Stimulated activated CD4-positive, alpha-beta T cell treated with anti-CD3 and anti-CD28 coated beads, TNF-alpha, amount 100 ng/mL, for 24 hours (primary cell): ENCODE measurements around the gene UCN.
"Not testable (repeated sequence)": the region's sequence is repeated elsewhere in the genome, so short reads cannot be mapped to it uniquely, and the experiment has no call there.

ENCODE experiments used
- DNase-seq, 3 experiments: peaks; one replicate each; pipeline ENCODE4 v3.0.0-alpha.2; 2020; ENCODE audit warnings: low read depth in 3 of 3

The UCN gene, protein sequence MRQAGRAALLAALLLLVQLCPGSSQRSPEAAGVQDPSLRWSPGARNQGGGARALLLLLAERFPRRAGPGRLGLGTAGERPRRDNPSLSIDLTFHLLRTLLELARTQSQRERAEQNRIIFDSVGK

DNA sequence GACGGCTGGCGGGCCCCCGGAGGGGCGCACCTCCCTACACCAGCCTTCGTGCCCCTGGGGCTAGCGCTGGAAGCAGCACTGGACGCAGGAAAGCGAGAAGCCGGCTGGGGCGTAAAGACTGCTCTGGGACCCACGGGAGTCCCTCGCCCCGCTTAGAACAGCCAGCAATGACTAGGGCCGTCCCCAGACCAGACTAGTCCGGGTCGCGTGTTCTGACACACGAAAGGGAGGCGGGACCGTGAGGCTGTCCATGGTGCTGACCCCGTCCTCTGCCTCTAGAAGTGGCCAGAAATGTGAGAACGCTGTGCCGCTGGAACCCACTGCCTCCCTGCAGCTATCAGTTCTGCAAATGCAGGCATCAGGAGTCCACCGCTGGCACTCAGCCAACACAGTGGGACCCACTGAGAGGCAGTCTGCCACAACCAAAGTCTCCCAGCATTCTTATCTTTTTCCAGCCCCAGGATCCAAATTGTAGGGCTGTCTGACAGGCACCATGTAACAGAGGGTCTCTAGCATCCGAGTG is at the start of gene UCN:
TSS of gene UCN (minus strand) at position 87 of the 523 bp plus-strand sequence. CDS start 550 bp downstream, outside the sequence.
- no peak for DNase-seq

DNA sequence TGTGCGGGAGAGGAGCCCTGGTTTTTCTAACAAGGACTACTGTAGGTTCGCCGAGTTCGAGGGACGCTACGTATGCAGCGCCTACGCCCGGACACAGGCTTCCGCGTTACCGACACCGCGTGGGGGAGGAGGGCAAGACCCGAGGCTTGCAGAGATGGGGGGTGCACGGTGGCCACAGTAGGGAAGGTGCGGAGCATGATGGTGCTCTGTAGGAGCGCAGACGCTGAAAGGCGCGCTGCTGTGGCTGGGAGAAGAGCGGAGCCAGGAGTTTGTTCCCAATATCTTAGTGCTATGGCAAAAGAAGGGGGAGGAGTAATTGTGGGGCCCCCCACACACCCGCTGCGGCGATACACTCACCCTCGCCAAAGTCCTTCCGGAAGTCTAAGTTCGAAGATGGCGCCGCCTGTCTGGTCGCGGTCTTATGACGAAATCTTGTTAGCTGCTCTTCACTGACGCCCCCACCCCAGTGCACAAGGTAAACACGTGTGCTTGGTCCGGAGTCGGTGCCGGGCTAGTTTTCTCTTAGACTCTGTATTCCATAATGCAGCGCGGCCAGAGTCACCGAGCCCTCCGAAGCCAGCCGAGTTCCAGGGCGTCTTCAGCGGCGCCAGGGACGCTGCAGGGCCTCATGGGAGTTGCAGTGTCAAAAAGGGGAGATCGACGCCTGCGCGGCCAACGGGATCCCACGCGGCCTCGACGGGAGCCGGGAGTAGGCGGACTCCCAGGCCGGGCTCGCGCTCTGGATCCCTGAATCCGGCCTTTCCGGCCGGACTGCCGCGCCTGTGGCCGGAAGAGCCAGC is 48.3 kb upstream of the UCN start, which contains the start of gene GTF3C2:
TSS of gene GTF3C2 (minus strand) at position 383 of the 800 bp plus-strand sequence. CDS start 13,210 bp downstream, outside the sequence.
- peak; percentile 84 to 94 (median 91) for DNase-seq

DNA sequence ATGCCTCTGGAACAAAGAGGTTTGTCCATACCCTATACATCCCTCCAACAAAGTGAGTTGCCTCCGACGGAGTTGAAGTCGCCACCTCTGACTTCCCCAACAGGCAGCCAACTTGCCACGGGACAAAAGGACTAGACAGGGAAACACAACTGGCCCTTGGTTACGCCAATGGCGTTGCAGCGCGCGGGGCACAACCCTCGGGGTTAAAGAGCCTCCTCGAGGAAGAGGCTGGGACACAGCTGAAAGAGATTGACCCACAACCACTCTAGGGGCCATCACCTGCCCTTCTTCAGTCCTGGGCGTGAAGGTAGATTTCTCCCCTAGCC is 47.8 kb upstream of the UCN start:
- peak in 1 of 3 experiments; percentile 38 for DNase-seq

DNA sequence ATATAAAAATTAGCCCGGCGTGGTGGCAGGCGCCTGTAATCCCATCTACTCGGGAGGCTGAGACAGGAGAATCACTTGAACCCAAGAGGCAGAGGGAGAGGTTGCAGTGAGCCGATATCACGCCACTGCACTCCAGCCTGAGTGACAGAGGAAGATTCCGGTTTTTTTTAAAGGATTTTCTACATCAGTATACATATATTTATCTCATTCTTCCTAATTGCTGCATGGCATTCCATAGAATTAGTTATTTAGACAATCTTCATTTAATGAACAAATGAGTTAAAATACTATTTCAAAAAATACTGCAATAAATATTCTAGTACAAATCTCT is 46.3 kb upstream of the UCN start:
- DNase-seq: no peak

DNA sequence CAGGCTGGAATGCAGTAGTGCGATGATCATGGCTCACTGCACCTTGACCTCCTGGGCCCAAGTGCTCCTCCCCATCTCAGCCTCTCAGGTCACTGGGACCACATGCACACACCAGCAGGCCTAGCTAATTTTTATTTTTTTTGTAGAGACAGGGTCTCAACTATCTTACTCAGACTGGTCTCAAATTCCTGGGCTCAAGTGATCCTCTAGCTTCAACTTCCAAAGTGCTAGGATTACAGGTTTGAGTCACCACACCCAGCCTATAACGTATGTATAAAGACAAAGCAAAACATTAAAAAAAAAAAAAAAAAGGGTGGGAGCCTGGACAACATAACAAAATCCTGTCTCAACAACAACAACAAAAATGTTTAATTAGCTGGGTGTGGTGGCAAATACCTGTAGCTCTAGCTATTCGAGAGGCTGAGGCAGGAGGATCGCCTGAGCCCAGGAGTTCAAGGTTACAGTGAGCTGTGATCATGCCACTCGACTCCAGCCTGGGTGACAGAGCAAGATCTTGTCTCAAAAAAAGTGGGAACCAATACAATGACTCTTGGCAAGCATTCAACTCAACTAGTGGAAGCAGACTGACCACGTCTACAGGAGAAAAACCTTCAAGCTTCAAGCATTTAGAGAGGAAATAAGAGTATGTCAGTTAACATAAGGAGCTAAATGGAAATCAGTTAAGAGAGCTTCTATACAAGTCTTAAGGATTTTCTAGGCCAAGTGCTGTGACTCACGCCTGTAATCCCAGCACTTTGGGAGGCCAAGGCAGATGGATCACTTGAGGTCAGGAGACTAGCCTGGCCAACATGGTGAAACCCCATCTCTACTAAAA is 45.7 kb upstream of the UCN start:
- DNase-seq: no peak

DNA sequence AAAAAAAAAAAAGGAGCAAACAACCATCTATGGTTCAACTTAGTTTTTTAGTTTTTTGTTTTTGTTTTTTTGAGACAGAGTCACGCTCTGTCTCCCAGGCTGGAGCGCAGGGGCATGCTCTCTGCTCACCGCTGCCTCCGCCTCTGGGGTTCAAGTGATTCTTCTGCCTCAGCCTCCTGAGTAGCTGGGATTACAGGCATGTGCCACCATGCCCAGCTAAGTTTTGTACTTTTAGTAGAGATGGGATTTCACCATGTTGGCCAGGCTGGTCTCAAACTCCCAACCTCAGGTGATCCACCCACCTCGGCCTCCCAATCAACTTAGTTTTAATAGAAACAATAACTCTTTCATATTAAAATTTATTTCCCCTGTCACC is 45.1 kb upstream of the UCN start:
- DNase-seq: not testable (repeated sequence)

DNA sequence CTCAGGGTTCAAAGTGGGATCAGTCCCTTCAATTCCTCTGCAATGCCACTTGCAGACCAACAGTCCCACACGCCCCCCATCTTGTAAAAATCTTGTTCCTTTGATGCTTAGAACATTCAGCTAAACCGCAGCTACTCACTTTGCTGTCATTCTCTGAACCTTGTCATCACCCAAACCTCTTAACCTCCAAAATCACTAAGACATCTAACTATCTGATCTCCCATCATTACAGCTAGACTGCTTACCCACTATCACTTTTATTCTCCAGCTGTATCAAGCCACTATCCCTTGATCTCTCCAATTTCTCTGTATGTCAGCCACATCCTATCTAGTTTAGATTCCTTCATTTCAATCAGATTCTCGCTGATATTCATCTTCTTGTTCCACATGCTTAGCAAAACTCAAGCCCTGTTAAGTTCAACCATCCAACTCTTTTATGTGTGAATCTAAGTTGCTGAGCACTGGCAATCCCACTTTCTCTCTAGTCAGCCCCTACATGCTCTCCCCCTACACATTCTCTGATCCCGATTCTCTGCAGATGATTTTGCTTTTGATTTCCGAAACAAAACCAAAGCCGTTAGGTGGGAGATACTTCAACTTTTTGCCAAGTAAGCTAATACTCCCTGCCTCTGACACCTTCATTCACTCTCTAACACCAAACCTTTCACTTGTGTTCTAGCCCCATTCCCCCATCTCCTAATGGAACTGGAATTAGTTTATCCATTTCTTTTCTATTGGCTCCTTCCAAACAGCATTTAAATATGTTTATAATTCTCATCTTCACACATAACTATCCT is 43.8 kb upstream of the UCN start:
- no peak for DNase-seq

DNA sequence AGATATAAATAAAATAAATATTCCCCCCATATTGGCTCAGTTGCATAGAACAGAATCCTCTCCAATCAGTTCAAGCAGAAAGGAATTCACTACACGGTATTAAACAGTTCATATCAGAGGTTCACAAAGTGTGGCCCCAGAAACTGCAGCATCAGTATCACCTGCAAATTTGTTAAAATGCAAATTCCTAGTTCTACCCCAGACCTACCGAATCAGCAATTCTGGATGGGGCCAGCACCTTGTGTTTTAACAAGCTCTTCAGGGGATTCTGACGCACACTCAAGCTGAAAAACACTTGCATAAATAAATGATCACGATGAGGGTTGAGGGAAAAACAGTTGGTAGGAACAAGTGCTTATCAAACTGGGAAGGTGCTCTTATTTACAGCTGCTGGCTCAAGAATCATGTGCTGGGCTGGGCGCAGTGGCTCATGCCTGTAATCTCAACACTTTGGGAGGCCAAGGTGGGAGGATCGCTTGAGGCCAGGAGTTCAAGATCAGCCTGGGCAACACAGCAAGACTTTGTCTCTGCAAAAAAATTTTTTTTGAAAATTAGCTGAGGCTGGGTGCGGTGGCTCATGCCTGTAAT is 42.0 kb upstream of the UCN start:
- no peak for DNase-seq

DNA sequence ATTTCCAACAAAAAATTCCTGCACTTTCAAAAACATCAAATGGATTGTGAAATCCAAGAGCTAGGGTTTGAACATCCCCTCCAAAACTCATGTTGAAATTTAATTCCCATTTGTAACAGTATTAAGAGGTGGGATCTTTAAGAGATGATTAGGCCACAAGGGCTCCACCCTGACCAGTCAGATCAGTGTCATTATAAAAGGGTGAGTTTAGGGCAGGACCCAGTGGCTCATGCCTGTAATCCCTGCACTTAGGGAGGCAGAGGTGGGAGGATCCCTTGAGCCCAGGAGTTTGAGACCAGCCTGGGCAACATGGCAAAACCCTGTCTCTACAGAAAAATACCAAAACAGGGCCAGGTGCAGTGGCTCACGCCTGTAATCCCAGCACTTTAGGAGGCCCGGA is 39.4 kb upstream of the UCN start:
- no peak for DNase-seq

DNA sequence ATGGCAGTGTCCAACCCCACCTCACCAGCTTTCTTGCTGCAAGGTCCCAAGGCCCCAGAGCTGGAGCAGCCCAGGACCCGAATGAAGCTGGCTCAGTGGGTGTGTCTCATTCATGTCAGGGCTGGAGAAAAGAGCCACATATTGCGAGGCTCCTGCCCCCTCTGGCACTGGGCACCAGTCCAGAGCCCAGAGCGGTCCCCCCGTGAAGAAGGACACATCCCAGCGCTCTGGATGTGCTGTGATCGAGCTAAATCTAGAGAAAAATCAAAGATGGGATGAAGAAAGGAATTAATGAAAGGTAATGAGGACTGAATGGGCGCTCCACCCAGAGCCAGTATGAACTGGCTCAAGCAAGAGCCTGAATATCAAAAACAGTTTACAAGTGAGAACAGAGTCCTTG is 27.9 kb upstream of the UCN start:
- DNase-seq: no peak

DNA sequence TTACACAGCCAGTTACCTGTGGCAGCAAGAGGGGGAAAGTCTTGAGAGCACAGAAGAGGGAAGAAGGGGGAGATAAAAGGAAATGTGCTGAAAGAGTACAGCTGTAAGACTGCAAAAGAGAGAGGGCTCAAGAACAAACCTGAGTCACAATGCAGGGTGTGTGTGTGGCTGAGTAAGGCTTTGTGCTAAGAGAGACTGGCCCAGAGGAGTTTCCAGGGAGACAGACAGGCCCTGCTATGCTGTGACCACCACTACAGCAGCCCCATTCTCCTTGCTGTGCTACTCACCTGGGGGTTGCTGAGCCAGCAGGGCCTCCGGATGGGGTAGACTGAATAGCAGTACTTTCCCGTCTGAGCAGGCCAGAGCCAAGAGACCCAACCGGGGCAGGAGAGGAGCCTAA is 27.1 kb upstream of the UCN start:
- no peak for DNase-seq

DNA sequence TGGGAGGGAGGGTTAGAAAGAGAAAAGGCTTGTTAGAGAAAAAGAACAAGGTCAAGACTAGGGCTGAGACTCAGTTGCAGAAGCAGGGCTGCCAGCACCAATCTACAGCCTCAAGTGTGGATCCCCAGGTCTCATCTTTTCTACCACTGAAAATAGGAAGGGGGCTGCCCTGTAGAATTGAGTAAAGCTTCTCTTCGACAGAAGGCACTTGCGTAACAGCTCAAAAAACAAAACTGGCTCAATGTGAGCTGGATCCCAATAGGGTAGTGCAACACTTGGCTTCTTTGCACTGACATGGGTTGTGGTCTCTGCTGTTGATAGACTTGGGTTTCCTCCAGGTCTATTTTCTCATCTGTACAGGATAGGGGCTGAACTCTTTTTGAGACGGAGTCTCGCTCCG is 16.5 kb upstream of the UCN start:
- no peak for DNase-seq

DNA sequence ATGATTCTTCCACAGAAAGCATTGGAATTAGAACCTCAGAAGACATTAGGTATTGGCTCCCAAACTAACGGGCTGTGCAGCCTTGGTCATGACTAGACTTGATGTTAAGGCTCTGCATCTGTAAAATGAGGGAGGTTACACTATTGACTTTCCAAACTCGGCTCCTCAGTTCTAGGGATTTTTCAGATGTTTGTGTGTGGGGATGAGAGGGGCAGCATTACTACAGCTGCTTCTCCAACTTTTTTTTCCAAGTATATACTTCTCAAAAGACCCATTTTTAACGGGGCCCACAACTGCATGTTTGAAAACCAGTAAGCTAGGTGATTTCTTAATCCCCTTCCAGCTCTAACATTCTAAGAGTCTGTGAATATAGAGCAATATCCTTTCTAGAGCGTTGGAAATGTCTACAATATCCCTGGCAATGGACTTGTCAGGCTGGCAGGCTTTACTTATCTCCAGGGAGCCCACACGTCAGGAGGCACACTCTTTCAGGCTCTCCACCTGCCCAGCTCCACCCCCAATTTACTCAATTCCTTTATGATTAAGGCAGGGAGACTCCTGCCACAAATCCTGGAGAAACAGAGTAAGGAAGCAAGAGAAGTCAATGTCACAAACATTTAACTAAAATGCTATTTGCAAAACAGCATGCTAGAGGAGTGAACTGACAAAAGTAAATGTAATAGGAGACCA is 15.5 kb upstream of the UCN start:
- DNase-seq: no peak

DNA sequence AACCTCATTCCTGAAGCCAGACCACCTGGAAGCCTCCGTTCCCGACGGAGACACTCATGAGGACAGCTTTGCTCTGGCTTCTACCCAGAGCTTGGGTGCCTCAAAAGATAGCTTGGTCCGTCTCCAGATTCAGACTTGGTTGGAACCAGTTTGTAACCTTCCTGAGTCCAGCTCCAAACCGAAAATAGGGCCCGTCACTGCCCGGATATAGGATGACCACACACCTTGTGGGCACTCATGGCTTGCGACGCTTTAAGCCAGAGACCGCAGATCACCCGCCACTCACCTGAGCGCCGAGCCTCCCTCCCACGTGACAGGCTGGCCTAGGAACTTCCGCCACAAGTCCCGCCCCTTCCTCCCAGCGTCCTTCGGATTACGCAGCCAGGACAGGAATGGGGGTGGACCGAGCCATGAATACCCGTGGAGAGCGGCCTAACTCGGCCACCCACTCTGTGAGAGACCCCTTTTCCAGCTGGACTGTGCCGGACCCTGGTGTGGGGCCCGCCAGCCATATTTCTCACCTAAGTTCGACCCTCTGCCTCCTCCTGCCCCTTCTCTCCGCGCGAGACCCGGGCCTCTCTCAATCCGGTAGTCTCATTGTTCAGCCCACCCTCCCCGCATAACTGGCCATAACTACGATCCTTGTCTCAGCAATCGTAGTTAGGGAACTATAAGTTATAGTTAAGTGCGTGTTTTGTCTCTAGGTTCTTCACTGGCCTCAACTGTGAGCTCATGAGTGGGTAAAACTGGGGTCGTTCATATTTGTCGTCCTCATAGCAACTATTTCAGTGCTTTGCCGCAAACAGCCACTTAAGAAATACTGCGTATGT is 14.7 kb upstream of the UCN start, which contains the start of gene MPV17:
TSS of gene MPV17 (minus strand) at position 332 of the 830 bp plus-strand sequence. CDS start 580 bp downstream, outside the sequence.
- DNase-seq: peak; percentile 77 to 89 (median 84)

DNA sequence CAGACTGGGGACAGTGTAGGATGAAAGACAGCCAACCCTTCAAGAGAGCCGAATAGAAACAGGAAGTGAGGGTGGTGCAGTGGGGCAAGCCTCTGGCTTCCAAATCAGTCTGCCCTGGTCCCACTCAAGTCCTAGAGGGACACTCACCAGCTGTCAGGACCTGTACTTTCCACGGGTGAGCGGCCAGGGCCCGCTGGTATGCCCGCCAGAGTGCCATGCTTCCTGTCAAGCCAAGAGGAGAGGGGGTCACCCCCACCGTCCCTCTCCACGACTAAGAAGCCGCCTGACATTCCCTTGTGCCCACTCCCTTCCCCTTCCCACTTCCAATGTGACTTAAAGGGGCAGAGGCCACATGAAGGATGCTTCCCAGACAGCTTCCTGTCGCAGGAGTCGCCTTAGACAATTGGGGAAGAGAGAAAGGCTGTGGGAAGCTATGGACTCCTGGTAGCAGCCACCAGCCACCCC is 14.1 kb upstream of the UCN start:
- no peak for DNase-seq

DNA sequence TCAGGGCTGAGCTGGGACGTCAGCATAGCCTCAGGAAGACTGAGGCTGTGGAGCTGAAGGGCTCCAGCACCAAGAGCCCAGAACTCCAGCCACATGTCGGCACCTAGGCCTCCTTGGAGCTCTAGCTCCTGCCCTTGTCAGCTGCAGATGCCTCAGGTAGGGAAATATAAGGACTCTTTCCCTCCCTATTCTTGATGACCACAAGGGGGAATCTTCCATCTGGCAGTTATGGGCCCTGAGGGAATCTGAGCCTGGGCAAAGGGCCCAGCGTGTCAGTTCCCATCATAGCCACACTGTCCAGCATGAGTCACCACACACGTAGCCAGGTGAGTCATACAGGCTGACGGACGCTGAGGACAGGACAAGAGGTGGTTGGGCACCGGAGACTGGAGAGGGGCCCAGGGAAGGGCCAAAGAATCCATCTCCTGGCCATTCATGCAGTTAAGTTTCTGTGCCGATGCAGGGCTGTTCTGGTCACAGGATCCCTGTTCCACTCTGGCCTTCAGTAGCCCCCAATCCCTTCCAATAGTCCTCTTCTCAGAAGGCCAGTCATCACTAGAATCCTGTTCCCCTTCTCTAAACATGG is 12.8 kb upstream of the UCN start:
- DNase-seq: no peak

DNA sequence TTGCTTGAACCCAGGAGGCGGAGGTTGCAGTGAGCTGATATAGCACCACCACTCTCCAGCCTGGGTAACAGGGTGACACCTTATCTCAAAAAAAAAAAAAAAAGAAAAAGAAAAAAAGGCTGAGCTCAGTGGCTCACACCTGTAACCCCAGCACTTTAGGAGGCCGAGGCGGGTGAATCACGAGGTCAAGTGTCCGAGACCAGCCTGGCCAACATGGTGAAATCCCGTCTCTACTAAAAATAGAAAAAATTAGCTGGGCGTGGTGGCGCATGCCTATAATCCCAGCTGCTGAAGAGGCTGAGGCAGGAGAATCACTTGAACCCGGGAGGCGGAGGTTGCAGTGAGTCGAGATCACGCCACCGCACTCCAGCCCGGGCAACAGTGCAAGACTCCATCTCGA is 11.6 kb upstream of the UCN start:
- not testable (repeated sequence) for DNase-seq

DNA sequence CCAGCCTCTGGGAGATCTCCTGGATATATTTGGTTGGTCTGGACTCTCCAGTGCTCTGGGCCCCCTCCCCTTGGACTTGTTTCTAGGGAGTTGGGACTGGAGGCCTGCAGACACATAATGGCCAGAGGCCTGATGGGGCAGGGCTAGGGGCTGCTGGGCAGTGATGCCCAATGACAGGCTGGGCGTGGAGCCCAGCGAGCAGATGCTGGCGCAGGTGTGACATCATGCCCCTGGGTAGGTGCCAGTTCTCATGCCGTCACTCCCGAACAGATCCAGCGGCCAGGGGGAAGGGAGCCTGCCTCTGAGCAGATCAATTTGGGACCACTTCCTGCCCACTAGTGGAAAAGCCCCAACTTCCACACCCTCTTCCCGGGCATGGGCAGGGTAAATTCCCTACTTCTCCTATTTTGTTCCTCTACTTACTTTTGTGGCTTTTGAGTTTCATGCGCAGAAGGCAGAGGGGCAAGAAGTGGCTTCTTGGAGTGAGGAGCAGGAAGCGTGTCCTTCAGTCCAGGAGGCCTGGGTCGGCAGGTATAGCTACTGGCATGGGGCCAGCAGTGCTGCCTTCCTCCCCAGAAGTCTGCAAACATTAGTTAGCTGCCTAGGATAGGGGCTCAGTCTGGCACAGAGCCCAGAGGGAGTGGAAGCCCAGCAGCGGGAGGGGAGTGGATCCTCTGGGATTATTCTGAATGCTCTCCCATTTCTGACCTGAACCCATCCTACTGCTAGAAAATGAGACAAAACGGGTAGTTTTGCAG is 8.6 kb upstream of the UCN start:
- no peak for DNase-seq

DNA sequence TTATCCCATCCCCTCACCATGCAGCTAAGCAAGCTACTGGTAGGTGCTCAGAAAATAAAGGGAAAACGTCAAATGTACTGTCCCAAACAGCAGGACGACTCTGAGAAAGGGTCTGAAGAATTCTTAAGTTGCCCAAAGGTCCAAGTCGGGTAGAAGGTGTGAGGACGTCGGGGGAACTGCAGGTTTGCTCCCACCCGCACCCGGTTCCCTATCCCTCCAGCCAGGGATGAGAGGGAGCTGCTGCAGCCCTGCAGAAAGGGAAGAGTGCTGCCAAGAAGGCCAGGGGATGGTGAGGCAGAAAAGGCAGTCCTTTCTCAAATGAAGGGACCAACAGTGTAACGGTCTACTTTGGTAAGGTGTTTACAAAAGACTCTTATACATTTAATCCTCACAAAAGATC is 6.9 kb upstream of the UCN start:
- DNase-seq: no peak
